NCI-H128 (cell line): ENCODE data around the gene STX1A.
"Not testable (repeated sequence)": the region's sequence is repeated elsewhere in the genome, so short reads cannot be mapped to it uniquely, and the experiment has no call there.

ENCODE experiments used
- DNase-seq: peaks from one replicate; lab custom pipeline; 2025; ENCODE audit not compliant: unreplicated experiment; lab: John Stamatoyannopoulos, UW

Gene STX1A

GRCh38 chr7:73736885-73737284, 17.4 kb upstream of the STX1A start:
- DNase-seq: no peak

GRCh38 chr7:73735528-73735905, 16.0 kb upstream of the STX1A start:
- DNase-seq: no peak

- DNase-seq: peak; percentile 71
Observed at GRCh38 chr7:73734619-73735527, 15.4 kb upstream of the STX1A start.

- DNase-seq: no peak
Observed at GRCh38 chr7:73732397-73732796, 12.9 kb upstream of the STX1A start.

GRCh38 chr7:73730485-73730884, 11.0 kb upstream of the STX1A start:
- DNase-seq: no peak

- no peak for DNase-seq
Observed at GRCh38 chr7:73728551-73728950, 9.1 kb upstream of the STX1A start.

GRCh38 chr7:73727952-73728351, 8.5 kb upstream of the STX1A start:
- DNase-seq: no peak

GRCh38 chr7:73726083-73726466, 6.6 kb upstream of the STX1A start:
- no peak for DNase-seq

- no peak for DNase-seq
Observed at GRCh38 chr7:73723813-73724212, 4.3 kb upstream of the STX1A start.

GRCh38 chr7:73722785-73723184, 3.3 kb upstream of the STX1A start:
- no peak for DNase-seq

GRCh38 chr7:73722182-73722581, 2.7 kb upstream of the STX1A start:
- not testable (repeated sequence) for DNase-seq

GRCh38 chr7:73721377-73721817, 1.9 kb upstream of the STX1A start:
- no peak for DNase-seq

GRCh38 chr7:73720443-73720842, 974 bp upstream of the STX1A start:
- DNase-seq: not testable (repeated sequence)

GRCh38 chr7:73719806-73720169, 319 bp upstream of the STX1A start:
- DNase-seq: no peak

GRCh38 chr7:73718438-73718881, 1.0 kb downstream of the STX1A start:
- DNase-seq: no peak

- no peak for DNase-seq
Observed at GRCh38 chr7:73717991-73718405, 1.5 kb downstream of the STX1A start.

- no peak for DNase-seq
Observed at GRCh38 chr7:73717025-73717807, 2.3 kb downstream of the STX1A start.

GRCh38 chr7:73716318-73716890, 3.1 kb downstream of the STX1A start:
- DNase-seq: no peak

- DNase-seq: no peak
Observed at GRCh38 chr7:73715648-73716317, 3.7 kb downstream of the STX1A start.

- not testable (repeated sequence) for DNase-seq
Observed at GRCh38 chr7:73713319-73713718, 6.2 kb downstream of the STX1A start.

- DNase-seq: no peak
Observed at GRCh38 chr7:73712773-73713172, 6.7 kb downstream of the STX1A start.
